Karpas-422 (cell line): ENCODE data around the gene ZKSCAN4. TPM values are rescaled to one million over a fixed set of nuclear protein-coding genes. Genes with fewer than 3 reads are reported as not detected.
A peak's percentile ranks its signal among the peaks of the same experiment; 100 is the strongest.

ENCODE experiments used
- DNase-seq: peaks from one replicate; pipeline ENCODE4 v3.0.0-alpha.2; 2015
- H2AFZ ChIP-seq: fragments of 200-600 bp; sonication (generic); 2 replicates; pipeline ENCODE4 v1.6.1; 2014; ENCODE audit warnings: antibody characterized with exemption, low read length, mixed read lengths
- H3K27ac ChIP-seq: fragments of 200-600 bp; sonication (generic); 2 replicates; pipeline ENCODE4 v1.5.1; 2014; ENCODE audit warnings: mild to moderate bottlenecking, low read length, moderate library complexity
- H3K27me3 ChIP-seq: fragments of 200-600 bp; sonication (generic); 2 replicates; pipeline ENCODE4 v1.6.1; 2014; ENCODE audit warnings: low read length, mixed read lengths
- H3K36me3 ChIP-seq: fragments of 200-600 bp; sonication (generic); 2 replicates; pipeline ENCODE4 v1.6.1; 2014; ENCODE audit warnings: low read length, mixed read lengths; ENCODE audit not compliant: insufficient read depth
- H3K4me1 ChIP-seq: fragments of 200-600 bp; sonication (generic); 2 replicates; pipeline ENCODE4 v1.6.1; 2014; ENCODE audit warnings: mild to moderate bottlenecking, low read length, mixed read lengths
- H3K4me2 ChIP-seq: fragments of 200-600 bp; sonication (generic); 2 replicates; pipeline ENCODE4 v1.6.1; 2014; ENCODE audit warnings: low read length, low read depth, mild to moderate bottlenecking; ENCODE audit not compliant: poor library complexity, severe bottlenecking
- H3K4me3 ChIP-seq: fragments of 200-600 bp; sonication (generic); 2 replicates; pipeline ENCODE4 v1.5.1; 2014; ENCODE audit warnings: mild to moderate bottlenecking, antibody characterized with exemption, low read length, mixed read lengths
- H3K79me2 ChIP-seq: fragments of 200-600 bp; sonication (generic); 2 replicates; pipeline ENCODE4 v1.6.1; 2014; ENCODE audit warnings: mild to moderate bottlenecking, low read length, mixed read lengths
- H3K9ac ChIP-seq: fragments of 200-600 bp; sonication (generic); 2 replicates; pipeline ENCODE4 v1.6.0; 2014; ENCODE audit warnings: low read length
- H3K9me2 ChIP-seq: fragments of 200-600 bp; sonication (generic), shearing (Covaris generic); replicated peaks from 2 replicates; pipeline ENCODE4 v1.6.0; 2014; ENCODE audit warnings: mild to moderate bottlenecking, low read length, moderate library complexity; ENCODE audit not compliant: insufficient read depth
- H3K9me3 ChIP-seq: fragments of 300-700, 200-600 bp; sonication (generic); 2 replicates; pipeline ENCODE4 v1.6.1; 2014; ENCODE audit warnings: low read length, mixed read lengths
- H4K20me1 ChIP-seq: fragments of 200-600 bp; sonication (generic); 2 replicates; pipeline ENCODE4 v1.6.1; 2014; ENCODE audit warnings: mild to moderate bottlenecking, antibody characterized with exemption, low read length, low read depth; ENCODE audit not compliant: insufficient read depth
- total RNA-seq: library from RNA; depleted of rRNA; stranded (reverse); fragments of >200 nt; shearing (Covaris generic); gene quantifications from 2 replicates; pipeline ENCODE4 v1.2.3, GENCODE V29; 2014; ENCODE audit warnings: low replicate concordance

ZKSCAN4 gene
- total RNA-seq, 1 experiment from 2014 or later: 6.1 TPM

- no peak overlapping the region for H3K27ac ChIP-seq
- no peaks in the 10 kb centered on the region for H4K20me1 ChIP-seq
- H3K4me1 ChIP-seq: no peaks in the 10 kb centered on the region
- no peak overlapping the region for H3K9ac ChIP-seq
- peaks cover 27% of the 10 kb centered on the region for H3K36me3 ChIP-seq
- H3K9me3 ChIP-seq: no peaks in the 10 kb centered on the region
- no peak overlapping the region for H3K4me2 ChIP-seq
- H3K27me3 ChIP-seq: no peaks in the 10 kb centered on the region
- H3K79me2 ChIP-seq: no peaks in the 10 kb centered on the region
- no peak overlapping the region for H2AFZ ChIP-seq
- H3K9me2 ChIP-seq: no peaks in the 10 kb centered on the region
- DNase-seq: no peak
- H3K4me3 ChIP-seq: no peak overlapping the region
These were observed 11.6 kb downstream of the ZKSCAN4 start for GRCh38 chr6:28240471-28240870.

DNA sequence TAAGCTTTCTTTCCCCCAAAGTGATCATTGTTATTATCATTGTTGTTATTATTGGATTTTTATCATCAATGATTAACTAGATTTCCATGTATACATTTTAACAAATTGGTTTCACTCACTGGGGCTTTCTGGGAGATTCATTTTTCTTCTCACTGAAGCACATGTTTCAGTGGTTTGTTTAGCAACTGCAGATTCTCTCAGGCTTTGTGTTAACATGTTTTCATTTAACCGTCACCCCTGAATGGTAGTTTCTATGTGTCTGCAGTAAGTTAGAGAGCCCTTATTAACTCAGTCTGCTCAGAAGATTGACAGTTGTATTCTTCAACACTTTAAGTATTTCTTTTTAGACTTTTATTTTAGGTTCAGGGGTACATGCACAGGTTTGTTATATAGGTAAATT, 12.4 kb downstream of the ZKSCAN4 start:
- no peaks in the 10 kb centered on the region; the same call in 1 of the 2 replicates for H3K79me2 ChIP-seq
- no peaks in the 10 kb centered on the region for H3K27me3 ChIP-seq
- H3K4me1 ChIP-seq: no peaks in the 10 kb centered on the region
- H3K9me2 ChIP-seq: no peaks in the 10 kb centered on the region
- H3K36me3 ChIP-seq: peaks cover 28% of the 10 kb centered on the region
- H3K4me2 ChIP-seq: no peak overlapping the region
- H3K27ac ChIP-seq: no peak overlapping the region
- H2AFZ ChIP-seq: no peak overlapping the region
- H3K9me3 ChIP-seq: no peaks in the 10 kb centered on the region
- H4K20me1 ChIP-seq: no peaks in the 10 kb centered on the region
- no peak overlapping the region for H3K4me3 ChIP-seq
- no peak overlapping the region for H3K9ac ChIP-seq
- DNase-seq: no peak

- Histone ChIP-seq H3K9ac (no peak overlapping the region), H3K4me3 (no peak overlapping the region), H2AFZ (no peak overlapping the region), H3K9me3 (no peaks in the 10 kb centered on the region), H3K9me2 (no peaks in the 10 kb centered on the region), H3K27ac (no peak overlapping the region), H3K4me1 (no peaks in the 10 kb centered on the region), H3K79me2 (no peaks in the 10 kb centered on the region; the same call in 1 of the 2 replicates), H3K36me3 (peaks cover 59% of the 10 kb centered on the region), H3K4me2 (no peak overlapping the region), H3K27me3 (no peaks in the 10 kb centered on the region), H4K20me1 (no peaks in the 10 kb centered on the region)
- no peak for DNase-seq
These were observed 16.1 kb downstream of the ZKSCAN4 start for GRCh38 chr6:28235912-28236452.

GRCh38 chr6:28232785-28233184, 19.3 kb downstream of the ZKSCAN4 start:
- Histone ChIP-seq H3K4me1 (no peaks in the 10 kb centered on the region), H3K4me2 (no peak overlapping the region), H3K79me2 (peaks cover 16% of the 10 kb centered on the region), H3K9me3 (no peaks in the 10 kb centered on the region), H3K36me3 (peaks cover 79% of the 10 kb centered on the region), H3K4me3 (no peak overlapping the region), H3K27ac (no peak overlapping the region), H3K9ac (no peak overlapping the region), H3K9me2 (no peaks in the 10 kb centered on the region), H2AFZ (no peak overlapping the region), H3K27me3 (no peaks in the 10 kb centered on the region), H4K20me1 (no peaks in the 10 kb centered on the region)
- no peak for DNase-seq

- Histone ChIP-seq H3K27ac (no peak overlapping the region), H3K4me3 (peak overlapping the region; percentile 98), H3K36me3 (peaks cover 45% of the 10 kb centered on the region), H3K79me2 (peaks cover 49% of the 10 kb centered on the region), H3K9ac (peak overlapping the region; percentile 92; the same call in 1 of the 2 replicates), H3K9me2 (no peaks in the 10 kb centered on the region), H3K4me1 (peaks cover 24% of the 10 kb centered on the region), H3K27me3 (no peaks in the 10 kb centered on the region), H3K4me2 (peak overlapping the region; percentile 98), H2AFZ (no peak overlapping the region), H4K20me1 (no peaks in the 10 kb centered on the region; the same call in 1 of the 2 replicates), H3K9me3 (no peaks in the 10 kb centered on the region)
- no peak for DNase-seq
These were observed 25.6 kb downstream of the ZKSCAN4 start for GRCh38 chr6:28226460-28226859.

DNA sequence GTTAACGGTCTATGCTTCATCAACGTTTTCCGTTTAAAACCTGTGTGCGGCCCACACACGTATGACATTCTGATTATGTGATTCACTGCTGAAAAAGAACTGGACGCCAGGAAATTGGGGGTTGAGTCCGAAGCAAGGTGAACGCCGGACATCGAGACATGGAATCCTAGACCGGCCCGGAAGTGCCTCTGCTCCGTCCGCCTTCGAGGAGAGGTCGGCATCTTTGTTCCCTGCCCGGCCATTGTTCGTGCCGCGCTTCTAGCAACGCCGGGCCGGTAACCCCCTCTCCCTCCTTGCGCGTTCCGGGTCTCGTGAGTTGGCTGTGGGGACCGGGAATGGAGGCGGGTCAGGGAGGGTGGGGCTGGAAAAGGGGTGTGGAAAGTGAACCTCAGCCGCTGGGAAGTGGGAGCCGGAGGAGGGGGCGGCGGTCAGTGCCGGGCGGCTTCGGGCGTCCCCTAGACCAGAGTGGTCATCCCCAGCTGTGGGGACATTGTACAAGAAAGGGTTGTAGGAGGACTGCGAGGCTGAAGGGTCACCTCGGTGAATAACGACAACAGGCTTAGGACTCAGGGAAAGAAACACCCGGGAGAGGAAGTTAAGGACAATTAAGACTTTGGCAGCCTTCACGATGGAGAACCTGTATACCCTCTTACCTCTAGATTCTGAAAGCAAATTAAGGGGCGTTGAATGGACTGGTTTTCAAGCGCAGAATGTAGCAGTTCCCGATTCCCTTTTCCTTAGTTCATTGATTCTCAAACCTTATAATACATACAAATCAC, 26.8 kb downstream of the ZKSCAN4 start, which contains the start of gene ZSCAN9:
Gene ZSCAN9, plus strand, starts transcription at position 220 of the 779 bp plus-strand sequence. CDS start 1,810 bp downstream, outside the sequence.
- Histone ChIP-seq H3K4me1 (peaks cover 28% of the 10 kb centered on the region), H3K27me3 (no peaks in the 10 kb centered on the region), H3K27ac (peak within 1 kb of the TSS; percentile 18)

DNA sequence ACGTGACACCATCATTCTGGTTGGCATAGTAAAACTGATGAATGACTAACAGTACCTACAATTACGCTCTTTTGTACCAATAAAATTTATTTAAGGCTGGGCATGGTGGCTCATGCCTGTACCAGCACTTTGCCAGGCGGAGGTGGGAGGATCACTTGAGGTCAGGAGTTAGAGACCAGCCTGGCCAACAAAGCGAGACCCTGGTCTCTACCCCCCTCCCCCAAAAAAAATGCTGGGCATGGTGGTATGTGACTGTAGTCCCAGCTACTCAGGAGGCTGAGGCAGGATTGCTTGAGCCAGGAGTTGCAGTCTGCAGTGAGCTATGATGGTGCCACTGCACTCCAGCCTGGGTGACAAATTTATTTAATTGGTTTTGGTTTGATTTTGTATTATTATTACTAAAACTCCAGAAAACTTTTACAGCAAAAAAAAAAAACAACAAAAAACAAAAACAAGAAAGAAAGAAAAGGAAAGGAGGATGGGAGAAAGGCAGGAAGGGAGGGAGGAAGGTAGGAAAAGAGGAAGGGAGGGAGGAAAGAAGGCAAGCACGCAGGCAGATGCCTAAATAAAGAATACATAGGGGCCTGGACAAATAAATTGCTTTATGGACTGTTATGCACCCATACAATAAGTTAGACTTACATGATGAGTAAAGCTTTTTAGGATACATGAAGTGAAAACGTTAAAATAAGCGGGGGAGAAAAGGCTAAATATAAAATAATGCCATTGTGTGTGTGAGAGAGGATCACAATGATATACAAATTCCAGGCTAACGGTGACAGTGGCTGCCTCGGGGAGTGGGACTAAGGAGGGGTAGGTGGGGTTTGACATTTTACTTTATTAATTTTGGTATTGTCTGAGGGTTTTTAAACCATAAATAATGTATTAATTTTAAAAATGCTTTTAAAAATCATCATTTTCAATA, 27.7 kb downstream of the ZKSCAN4 start:
- H3K27me3 ChIP-seq: no peaks in the 10 kb centered on the region
- H3K79me2 ChIP-seq: peaks cover 42% of the 10 kb centered on the region
- no peaks in the 10 kb centered on the region for H3K9me3 ChIP-seq
- H3K9me2 ChIP-seq: no peaks in the 10 kb centered on the region
- H4K20me1 ChIP-seq: no peaks in the 10 kb centered on the region; the same call in 1 of the 2 replicates
- H3K4me3 ChIP-seq: peak overlapping the region; percentile 98
- H2AFZ ChIP-seq: peak overlapping the region; percentile 83
- H3K27ac ChIP-seq: peak overlapping the region; percentile 18
- H3K4me2 ChIP-seq: peak overlapping the region; percentile 98
- H3K36me3 ChIP-seq: peaks cover 26% of the 10 kb centered on the region
- H3K9ac ChIP-seq: peak overlapping the region; percentile 92
- DNase-seq: no peak
- peaks cover 34% of the 10 kb centered on the region for H3K4me1 ChIP-seq

More for the DNA sequence above, 26.8 kb downstream of the ZKSCAN4 start, which contains the start of gene ZSCAN9:
- Histone ChIP-seq H3K9me2 (no peaks in the 10 kb centered on the region), H3K4me3 (peak within 1 kb of the TSS; percentile 98), H3K9me3 (no peaks in the 10 kb centered on the region), H3K9ac (peak within 1 kb of the TSS; percentile 92), H3K36me3 (peaks cover 34% of the 10 kb centered on the region), H3K4me2 (peak within 1 kb of the TSS; percentile 98), H2AFZ (peak within 1 kb of the TSS; percentile 83), H4K20me1 (no peaks in the 10 kb centered on the region; the same call in 1 of the 2 replicates), H3K79me2 (peaks cover 43% of the 10 kb centered on the region)
- peak; percentile 94 for DNase-seq
